ENCODE results near the gene LUZP2. TPM values are rescaled to one million over a fixed set of nuclear protein-coding genes. Genes with fewer than 3 reads are reported as not detected.

Gene LUZP2
- polyA plus RNA-seq, 1 donor from 2014 or later: 15.5 TPM

DNA sequence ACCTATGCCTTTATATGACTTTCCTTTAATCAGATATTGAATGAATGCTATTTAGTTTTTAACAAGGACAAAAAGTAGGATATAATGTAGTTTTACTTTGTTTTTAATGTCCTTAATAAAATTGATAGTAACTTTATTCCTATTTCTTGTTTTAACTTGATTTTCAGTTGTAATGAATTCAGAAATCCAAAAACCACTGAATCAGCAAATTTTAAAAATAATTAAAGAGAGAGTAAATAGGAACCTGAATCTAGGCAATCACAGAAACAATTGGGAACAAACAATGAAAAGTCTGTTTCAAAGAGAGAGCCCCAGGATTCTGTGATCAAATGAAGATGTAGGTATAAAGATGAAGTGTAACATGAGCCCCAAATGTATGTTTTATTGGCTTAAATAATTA lies 556.0 kb downstream of the LUZP2 start:
- H3K9me3 ChIP-seq (ENCODE audit: low read length): no peaks in the 10 kb centered on the region

DNA sequence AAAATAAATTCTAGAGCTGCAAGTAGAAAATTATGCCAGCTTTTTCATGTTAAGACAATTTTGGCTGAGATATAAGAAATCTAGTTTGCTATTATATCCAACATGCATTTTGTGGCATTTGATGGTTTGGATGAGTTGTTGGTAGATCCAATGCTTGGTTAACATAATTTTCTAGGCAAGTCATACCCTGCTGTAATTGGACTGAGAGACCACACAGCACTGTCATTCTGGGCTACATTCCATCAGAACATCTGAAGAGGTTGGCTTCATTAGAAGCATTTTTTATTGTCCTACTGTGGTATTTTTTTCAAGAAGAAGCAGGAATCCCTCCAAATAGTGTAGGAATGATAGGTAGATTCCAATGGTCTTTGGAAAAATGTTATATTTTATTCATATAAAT lies 561.0 kb downstream of the LUZP2 start:
- Histone ChIP-seq H3K9me2 (ENCODE audit: insufficient read depth, low read length) (no peaks in the 10 kb centered on the region), H3K36me3 (ENCODE audit: insufficient read depth, low read length) (no peaks in the 10 kb centered on the region), H2AFZ (ENCODE audit: low read depth, low read length) (no peak overlapping the region), H3F3A (ENCODE audit: insufficient read depth, low read length, poor library complexity, severe bottlenecking) (no peaks in the 10 kb centered on the region), H4K20me1 (ENCODE audit: insufficient read depth) (no peaks in the 10 kb centered on the region), H3K27ac (ENCODE audit: low read length) (no peak overlapping the region), H3K79me2 (replicated peaks; ENCODE audit: insufficient read depth, low read length) (no peaks in the 10 kb centered on the region), H3K9me3 (ENCODE audit: low read length) (no peaks in the 10 kb centered on the region), H3K4me2 (ENCODE audit: low read length) (no peak overlapping the region), H3K9ac (ENCODE audit: low read length) (no peak overlapping the region), H3K4me3 (ENCODE audit: low read length) (no peak overlapping the region), H3K27me3 (ENCODE audit: insufficient read depth, low read depth, low read length) (no peaks in the 10 kb centered on the region)
- TF ChIP-seq TAF1 (IDR thresholded peaks at IDR 0.05; ENCODE audit: low read depth) (no peak), EP300 (conservative IDR thresholded peaks at IDR 0.05; ENCODE audit: poor library complexity, severe bottlenecking) (no peak), REST (IDR thresholded peaks at IDR 0.05; ENCODE audit: borderline replicate concordance) (no peak), CTCF (IDR thresholded peaks at IDR 0.05; ENCODE audit: poor library complexity, severe bottlenecking) (no peak), RAD21 (conservative IDR thresholded peaks at IDR 0.05) (no peak), MXI1 (conservative IDR thresholded peaks at IDR 0.05; ENCODE audit: poor library complexity, severe bottlenecking) (no peak)

More for the DNA sequence above, 556.0 kb downstream of the LUZP2 start:
- Histone ChIP-seq H3K4me3 (ENCODE audit: low read length) (no peak overlapping the region), H3K27me3 (ENCODE audit: insufficient read depth, low read depth, low read length) (no peaks in the 10 kb centered on the region), H3K4me2 (ENCODE audit: low read length) (no peak overlapping the region), H3K36me3 (ENCODE audit: insufficient read depth, low read length) (no peaks in the 10 kb centered on the region), H3K79me2 (replicated peaks; ENCODE audit: insufficient read depth, low read length) (no peaks in the 10 kb centered on the region), H3K9me2 (ENCODE audit: insufficient read depth, low read length) (no peaks in the 10 kb centered on the region), H3K27ac (ENCODE audit: low read length) (no peak overlapping the region), H4K20me1 (ENCODE audit: insufficient read depth) (no peaks in the 10 kb centered on the region), H3K9ac (ENCODE audit: low read length) (no peak overlapping the region), H2AFZ (ENCODE audit: low read depth, low read length) (no peak overlapping the region), H3F3A (ENCODE audit: insufficient read depth, low read length, poor library complexity, severe bottlenecking) (no peaks in the 10 kb centered on the region)
- TF ChIP-seq EP300 (conservative IDR thresholded peaks at IDR 0.05; ENCODE audit: poor library complexity, severe bottlenecking) (no peak), EZH2 (IDR thresholded peaks at IDR 0.05; ENCODE audit: borderline replicate concordance, insufficient read depth, low read length, poor library complexity, severe bottlenecking) (no peak), TAF1 (IDR thresholded peaks at IDR 0.05; ENCODE audit: low read depth) (no peak), RAD21 (conservative IDR thresholded peaks at IDR 0.05) (no peak), SMC3 (conservative IDR thresholded peaks at IDR 0.05; ENCODE audit: poor library complexity) (no peak), MXI1 (conservative IDR thresholded peaks at IDR 0.05; ENCODE audit: poor library complexity, severe bottlenecking) (no peak), POLR2AphosphoS5 (IDR thresholded peaks at IDR 0.05) (no peak), REST (IDR thresholded peaks at IDR 0.05; ENCODE audit: borderline replicate concordance) (no peak), CTCF (IDR thresholded peaks at IDR 0.05; ENCODE audit: poor library complexity, severe bottlenecking) (no peak)

Measured in neural cell (in vitro differentiated cells).